GM04504 (cell line): ENCODE results near the gene BRD1.
"Not testable (repeated sequence)": the region's sequence is repeated elsewhere in the genome, so short reads cannot be mapped to it uniquely, and the experiment has no call there.

Source experiments
- DNase-seq: peaks from one replicate; pipeline ENCODE4 v3.0.0-alpha.2; 2012; ENCODE audit warnings: low read depth

Gene BRD1

DNA sequence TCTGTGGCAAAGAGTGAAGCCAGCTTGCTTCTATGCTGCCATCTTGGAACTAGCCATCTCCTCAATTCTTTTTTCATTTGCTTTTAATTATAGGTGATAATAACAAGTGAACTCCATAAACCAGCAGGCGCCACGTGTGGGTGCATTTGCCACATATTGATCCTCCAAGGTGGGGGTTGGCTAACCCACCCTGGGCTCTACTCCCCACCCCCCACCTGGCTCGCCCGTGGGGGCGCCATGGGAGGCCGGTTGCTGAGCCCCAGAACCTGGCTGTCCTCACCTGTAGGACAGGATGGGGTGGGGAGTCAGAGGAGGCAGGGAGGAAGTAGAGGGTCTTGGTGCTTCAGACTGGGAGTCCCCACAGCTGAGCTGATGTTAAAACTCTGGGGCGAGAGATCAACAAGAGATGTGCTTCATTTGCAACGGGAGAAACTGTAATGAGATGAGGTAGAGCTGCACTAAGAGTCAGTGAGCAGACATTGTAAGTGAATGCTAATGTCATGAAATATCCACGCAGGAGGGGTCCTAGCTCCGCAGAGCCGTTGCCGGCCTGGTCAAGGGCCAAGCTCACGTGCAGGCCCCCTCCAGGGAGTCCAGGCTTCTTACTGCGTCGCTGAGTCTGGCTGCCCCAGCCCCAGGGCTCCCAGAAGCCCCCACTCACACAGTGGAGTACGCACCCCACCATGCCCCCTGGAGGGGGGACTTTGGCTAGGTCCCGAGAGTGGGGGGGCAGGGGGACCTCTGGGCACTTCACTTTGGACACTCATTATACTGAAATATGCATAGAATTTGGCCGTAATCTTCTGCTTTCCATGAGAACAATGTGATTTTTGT lies 59.4 kb downstream of the BRD1 start:
- DNase-seq = no peak

DNA sequence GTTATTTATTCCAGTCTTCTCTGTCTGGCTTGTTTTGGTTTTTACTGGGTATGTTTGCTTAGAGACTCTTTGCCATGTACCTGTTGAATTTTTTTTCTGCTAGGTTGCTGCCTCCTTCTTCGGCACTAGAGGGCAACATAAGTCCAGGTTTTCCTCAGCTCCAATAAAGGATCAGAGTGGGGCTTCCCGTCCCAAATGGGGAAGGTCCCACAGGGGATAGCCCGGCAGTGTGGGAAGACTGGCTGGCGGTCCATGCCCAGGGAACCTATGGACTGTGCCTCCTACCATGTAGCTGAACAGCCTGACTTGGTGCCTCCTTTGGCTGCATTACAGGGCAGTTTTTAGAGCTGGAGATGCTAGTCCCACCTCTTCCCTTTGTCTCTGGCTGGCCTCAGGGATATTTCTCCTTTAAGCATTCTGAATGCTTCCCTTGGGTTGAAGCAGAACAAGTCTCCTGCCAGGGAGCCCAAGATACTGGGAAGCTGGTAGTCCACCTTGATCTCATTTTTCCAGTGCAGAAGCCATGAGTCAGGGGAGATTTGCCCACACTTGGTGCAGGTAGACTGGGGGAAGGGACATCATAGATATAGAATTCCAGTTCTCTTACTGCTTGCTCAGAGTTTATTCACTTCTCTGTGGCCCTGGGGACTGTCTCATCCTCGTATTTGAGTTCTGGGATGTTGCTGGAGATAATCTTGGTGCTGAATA lies 60.2 kb downstream of the BRD1 start:
- peak; percentile 15 for DNase-seq

DNA sequence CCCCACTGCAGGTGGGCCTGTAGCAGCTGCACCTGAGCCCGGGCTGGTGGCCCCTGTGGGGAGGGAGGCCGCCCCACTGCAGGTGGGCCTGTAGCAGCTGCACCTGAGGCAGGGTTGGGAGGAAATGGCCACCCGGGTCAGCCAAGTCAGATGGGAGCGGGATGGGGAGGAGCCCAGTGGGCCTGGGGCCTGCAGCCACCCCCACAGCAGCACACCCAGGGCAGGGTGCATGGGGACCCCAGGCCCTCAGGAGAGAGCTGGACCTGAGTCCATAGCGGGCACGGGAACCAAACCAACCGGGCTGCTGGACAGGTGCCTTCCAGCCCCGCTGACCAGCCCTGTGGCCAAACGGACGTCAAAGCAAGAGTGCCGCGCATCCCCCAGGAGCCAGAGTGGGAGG lies 61.7 kb downstream of the BRD1 start:
- no peak for DNase-seq

DNA sequence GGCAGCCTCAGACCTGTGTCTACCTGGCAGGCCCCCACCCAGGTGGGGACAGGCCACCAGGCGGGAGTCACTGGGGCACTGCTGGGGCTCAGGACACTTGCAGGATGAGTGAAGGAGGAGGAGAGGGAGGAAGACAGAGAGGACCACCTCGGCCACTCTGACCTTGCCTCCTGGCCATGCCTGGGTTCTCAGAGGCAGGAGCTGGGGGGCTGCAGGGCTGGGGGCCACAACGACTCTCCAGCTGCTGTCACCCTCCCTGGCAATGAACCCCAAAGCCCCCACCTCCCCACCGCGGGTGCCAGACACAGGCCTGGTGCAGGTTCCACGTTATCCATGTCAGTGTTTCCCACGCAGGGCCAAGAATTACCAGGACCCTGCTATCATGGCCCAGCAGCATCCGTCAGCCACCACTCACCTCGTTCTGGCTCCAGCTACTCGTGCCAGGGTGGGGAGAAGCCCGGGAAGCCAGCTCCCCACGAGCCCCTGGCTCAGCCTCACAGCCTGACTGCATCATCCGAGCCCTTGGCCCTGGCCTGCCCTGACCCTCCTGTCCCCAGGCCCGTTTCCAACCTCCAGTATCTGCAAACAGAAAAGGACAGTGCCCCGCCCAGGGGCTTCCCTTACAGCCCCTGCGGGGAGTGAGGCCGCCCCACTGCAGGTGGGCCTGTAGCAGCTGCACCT lies 62.4 kb downstream of the BRD1 start:
- DNase-seq = no peak

DNA sequence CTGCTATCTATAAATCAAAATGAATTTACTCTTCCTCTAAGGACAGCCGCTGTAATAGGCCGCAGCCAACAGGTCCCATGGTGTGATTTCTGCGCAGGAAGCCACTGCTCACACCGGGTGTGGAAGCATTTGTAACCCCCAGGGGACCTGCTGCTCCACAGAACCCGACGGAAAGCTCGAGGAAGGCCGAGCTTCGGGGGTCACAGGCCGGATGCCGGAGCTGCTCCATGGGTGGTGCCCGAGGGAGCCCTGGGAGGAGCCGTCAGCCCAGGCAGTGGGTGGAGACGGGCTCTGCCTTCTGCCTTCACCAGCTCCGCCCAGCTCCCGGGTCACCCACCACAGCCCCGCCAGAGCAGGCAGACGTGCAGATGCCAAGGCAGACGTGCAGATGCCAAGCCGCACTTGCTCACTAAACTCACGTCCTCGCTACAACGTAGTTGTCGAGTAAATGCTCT lies 63.5 kb downstream of the BRD1 start:
- DNase-seq = peak; percentile 45

DNA sequence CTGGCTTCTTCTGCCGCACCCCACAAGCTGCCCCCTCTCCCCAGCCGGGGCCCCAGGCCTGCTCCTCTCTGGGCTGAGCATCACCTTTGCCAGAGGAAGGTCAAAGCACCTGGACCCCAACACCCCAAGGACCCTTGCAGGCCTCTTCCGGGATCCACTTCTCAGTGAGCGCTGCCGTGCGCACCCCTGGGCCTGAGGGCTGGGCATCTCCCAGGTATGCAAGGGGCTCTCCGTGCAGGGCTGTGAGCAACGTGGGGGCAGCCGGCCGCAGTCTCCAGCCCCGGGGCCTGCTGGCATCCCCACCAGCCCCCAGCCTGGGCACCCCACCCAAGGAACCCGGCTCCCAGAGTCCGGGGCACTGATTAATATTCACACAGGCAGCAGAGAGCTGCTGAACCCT lies 64.0 kb downstream of the BRD1 start:
- DNase-seq = no peak

DNA sequence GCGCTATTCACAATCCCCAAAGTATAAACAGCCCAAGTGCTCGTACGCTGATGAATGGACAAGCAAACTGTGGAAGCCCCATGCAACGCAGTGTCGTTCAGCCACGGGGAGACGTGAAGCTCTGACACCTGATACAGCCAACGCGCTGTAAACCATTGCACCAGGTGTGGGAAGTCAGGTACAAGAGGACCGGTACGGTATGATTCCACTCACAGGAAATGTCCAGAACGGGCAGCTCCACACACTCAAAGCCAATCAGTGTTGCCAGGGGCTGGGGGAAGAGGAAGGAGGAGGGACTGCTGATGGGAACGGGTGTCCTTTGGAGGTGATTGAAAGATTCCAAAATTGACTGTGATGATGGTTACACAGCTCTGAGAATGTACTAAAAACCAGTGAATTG lies 64.5 kb downstream of the BRD1 start:
- DNase-seq = no peak

DNA sequence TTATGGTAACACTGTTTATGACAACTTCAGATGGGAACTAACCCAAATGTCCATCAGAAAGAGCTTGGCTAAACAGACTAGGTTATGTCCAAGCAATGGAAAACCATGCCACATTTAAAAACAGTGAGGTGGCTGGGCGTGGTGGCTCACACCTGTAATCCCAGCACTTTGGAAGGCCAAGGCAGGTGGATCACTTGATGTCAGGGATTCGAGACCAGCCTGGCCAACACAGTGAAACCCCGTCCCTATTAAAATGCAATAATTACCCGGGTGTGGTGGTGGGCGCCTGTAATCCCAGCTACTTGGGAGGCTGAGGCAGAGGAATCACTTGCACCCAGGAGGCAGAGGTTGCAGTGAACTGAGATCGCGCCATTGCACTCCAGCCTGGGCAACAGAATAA lies 65.1 kb downstream of the BRD1 start:
- DNase-seq = not testable (repeated sequence)

DNA sequence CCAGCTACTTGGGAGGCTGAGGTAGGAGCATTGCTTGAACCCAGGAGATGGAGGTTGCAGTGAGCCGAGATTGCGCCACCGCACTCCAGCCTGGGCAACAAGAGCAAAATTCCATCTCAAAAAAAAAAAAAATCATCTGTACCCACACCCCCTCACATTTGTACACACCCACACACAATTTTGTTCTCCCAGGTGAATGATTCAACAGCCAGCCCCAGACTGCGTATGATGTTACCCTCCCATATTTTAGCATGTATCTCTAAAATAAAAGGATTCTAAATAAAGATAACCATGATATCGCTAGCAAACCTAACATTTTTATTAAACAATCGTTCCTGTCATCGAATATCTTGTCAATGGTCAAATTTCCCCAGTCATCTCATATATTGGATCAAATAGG lies 65.8 kb downstream of the BRD1 start:
- DNase-seq = no peak

DNA sequence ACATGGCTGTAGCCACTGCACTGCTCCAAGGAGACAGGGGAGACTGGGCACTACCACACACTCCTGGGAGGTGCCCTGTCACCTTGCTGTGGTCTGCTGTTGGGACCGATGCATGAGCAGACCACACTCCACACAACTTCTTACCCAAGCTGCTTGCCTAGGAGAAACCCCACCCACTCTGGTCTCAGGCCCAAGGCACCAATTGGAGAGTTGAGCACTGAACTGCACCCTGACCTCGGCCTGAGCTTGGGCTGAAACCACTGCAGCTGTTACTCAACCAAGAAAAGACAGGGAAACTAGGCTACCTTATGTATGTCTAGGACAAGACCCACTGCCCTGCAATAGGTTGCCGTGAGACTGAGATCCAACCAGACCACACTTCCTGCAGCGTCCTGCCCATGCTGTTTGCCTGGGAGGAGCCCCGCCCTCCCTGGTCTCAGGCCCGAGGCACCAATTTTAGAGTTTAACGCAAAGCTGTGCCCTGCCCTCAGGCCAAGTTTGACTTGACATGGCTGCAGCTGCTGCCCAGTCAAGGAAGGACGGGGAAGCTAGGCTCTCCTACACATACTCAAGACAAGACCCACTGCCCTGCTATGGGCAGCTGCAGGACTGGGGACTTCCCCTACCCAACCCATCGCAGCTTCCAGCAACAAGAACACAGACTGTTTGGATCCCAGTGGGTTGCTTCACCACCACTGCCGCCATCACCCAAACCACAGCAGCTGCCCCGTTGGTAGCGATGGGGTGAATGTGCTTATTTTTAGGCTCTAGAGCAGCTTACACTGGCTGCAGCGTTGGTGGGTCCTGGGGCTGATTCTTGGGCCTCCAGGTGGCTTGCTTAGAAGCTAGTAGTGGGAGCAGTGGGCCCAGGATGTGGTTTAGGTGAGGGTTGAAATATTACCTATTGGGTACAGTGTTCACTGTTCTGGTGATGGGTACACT lies 66.8 kb downstream of the BRD1 start:
- DNase-seq = no peak

DNA sequence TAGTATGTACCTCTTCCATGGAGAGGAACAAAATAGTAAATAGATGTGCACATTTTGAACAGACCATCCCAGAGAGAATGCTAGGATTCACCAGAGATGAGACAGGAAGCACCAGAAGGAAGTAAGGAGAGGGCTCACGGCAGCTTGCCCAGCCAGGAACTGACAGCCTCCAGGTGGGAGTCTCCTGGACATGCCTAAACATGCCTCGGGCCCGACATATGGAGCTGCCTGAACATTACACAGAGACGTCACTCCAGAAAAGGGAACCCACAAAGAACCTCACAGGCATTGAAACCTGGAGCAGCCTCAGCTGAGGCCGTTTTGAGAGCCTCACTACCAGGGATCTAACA lies 67.4 kb downstream of the BRD1 start:
- DNase-seq = no peak

DNA sequence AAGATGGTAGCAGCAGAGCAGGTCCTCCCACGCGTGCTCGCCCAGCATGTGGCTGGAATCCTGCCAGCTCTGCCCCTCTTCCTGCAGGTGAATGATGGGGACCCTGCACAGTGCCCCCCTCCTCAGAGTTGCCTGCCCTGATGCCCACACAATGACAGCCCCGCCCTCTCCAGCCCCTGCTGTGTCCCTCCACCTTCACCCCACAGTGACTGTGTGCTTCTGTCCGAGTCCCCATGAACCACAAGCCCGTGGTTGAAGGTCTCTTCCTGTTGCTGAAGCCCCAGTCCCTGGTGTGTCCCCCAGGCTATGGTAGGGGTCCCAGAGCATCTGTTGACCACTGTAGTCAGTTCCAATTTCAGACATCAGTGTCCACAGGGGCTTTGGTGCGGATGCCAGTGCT lies 71.0 kb downstream of the BRD1 start:
- no peak for DNase-seq

DNA sequence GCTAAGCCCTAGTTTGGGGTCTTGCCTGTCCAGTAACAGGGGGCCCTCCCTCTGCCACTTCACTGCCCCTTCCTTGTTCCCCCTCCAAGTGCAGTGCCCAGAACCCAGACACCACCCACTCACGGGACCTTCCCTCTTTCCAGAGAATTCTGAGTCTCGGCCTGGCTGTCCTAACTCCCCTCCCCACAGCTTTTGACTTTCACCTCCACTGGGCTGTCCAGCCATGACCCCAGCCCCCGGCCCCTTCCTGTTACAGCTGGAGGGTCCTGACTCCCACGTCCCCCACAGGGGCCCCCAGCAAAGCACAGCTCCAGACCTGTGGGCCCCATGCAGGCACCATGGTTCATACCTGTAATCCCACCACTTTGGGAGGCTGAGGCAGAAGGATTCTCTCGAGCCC lies 71.5 kb downstream of the BRD1 start:
- no peak for DNase-seq

DNA sequence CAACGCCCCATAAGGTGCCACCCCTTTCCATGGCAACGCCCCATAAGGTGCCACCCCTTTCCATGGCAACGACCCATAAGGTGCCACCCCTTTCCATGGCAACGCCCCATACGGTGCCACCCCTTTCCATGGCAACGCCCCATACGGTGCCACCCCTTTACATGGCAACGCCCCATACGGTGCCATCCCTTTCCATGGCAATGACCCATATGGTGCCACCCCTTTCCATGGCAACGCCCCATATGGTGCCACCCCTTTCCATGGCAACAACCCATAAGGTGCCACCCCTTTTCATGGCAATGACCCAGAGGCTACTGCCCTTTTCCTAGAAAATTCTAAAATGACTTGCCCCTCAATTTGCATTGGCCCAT lies 72.1 kb downstream of the BRD1 start:
- DNase-seq = no peak

DNA sequence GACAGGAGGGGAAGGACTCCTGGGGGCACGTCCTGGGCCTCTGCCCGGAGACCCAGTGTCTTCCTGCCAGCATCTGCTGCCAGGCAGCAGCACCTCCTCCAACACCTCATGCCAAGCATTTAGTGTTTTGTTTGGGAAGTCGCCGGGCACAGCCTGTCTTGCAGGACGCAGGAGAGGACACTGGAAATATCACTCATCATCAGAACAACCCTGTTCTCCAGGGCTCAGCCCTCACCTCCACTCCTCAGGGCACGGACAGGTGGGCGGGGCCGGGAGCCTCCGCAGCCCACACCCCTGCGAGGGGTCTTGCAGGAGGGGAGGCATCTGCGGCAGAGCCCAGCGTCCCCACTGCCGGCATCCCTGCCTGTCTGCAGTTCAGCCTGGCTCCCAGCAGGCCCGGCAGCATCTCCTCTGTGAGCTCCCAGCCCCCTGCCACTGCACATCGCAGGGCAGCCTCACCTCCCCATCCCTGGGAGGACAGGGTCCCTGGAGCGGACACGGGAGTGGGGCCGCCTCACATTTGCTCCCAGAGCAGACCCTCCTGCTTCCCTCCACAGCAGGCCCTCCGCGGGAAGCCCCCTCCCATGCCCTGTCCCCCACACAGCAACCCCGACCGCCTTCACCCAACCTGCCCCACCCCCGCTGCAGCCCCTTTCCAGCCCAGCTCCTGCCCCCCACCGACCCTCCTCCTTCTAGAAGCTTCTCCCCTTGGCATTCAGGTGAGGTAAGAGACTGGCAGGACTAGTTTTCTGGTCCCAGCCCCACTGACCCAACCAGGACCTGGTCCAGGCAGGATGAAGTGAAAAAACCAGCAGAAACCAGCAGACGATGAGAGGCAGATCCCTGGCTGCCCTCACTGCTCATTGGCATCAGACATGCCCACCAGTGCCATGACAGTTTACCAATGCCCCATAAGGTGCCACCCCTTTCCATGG lies 72.7 kb downstream of the BRD1 start:
- no peak for DNase-seq

DNA sequence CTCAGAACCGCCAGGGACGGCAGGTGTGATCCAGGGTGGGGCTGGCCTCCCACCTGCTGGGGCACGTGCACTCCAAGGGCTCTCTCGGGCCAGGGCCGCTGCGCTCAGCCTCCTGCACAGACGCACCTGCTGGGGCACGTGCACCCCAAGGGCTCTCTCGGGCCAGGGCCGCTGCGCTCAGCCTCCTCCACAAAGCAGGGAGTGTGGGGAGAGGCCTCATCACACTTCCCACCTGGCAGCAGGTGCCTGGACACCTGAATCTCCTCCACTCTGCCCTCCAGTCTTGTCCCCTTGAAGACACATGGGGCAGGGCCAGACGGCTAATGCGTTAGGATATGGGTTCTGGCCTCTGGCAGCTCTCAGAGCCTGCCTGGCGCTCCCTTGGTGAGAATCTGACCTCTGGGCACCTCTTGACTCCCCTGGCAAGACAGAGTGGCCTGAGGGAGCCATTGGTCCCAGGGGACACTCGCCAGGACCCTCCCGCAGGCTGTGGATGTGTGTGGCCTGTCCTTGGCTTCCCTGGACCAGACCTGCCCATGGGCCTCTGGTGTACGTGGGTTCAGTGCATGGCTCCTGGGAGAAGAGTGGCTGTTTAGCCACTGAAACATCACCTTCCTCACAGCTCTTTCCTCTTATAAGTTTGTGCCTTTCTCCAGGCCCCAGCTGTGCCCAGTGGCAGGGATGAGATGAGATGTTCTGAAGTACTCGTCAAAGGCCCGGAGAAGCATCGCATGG lies 73.5 kb downstream of the BRD1 start:
- DNase-seq = no peak

DNA sequence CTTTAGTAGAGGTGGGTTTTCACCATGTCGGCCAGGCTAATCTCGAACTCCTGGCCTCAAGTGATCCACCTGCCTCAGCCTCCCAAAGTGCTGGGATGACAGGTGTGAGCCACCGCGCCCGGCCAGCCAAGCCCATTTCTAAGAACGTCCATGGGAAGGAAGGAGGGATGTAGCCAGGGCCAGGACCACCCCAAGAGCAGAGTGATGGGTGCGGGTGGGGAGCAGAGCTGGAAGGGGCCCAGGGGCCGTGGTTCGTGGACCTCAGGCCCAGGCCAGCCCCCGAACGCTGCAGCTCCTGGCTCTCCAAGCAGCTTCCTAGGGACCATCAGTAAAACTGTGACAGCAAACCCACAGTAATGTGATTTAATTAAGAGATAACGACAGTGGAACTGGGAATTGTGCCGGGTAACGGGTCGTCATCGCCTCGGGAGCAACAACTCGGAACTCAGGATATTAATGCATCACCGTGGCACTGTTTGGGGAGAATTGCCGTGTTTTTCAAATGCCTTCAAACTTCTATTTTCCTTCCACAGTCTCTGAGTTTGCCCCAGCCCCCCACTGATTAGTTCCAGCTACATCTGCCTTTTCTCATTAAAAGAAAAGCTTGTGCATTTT lies 74.3 kb downstream of the BRD1 start:
- DNase-seq = no peak

DNA sequence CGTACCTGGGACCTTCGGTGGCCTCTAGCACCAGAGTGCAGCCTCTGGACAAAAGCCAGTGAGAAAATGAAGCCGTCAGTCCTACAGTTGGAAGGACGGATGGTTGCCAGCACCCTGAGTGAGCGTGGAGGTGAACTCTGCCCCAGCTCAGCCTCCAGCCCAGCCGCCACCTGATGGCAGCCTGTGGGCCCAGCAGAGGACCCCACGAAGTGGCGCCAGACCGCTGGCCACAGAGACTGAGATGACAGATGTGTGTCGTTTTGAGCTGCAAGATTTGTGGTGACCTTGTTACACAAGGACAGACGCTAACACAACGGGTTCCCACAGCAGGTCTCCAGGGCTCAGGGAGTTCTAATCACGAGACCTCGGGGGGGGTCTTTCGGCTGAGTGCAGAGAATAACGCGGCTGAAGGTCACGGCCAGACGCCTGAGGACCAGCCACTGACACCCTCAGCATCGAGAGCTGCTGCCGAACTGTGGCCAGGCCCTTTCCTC lies 75.0 kb downstream of the BRD1 start:
- DNase-seq = no peak

DNA sequence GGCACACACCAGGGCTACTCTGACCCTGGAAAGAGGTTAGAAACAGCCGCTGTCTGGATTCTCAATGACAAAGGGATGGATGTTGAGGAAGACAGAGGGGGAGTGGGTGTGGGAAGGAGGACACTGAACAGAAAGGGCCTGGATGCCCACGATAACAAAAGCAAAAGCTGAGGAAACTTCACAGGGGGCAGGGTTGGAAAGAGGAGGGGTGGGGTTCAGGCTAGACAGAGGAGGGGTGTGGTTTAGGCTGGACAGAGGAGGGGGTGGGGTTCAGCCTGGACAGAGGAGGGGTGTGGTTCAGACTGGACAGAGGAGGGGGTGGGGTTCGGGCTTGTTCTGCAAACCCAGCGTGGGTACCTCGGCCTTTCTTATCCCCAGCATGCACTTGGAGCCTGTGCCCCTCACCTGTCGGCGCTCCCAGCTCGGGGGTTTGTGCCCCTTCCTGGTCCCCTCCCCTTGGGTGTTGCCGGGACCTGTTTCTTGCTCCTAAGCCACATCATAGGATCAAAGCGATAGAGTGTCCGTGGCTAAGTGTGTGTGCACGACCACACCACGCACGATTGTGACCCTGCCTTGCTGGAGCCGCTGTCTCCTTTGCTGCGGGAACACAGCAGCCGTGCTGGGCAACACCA lies 75.6 kb downstream of the BRD1 start:
- no peak for DNase-seq
